Psoas muscle (tissue), 8 donors: Measurements from ENCODE around the gene GPR107. TPM values are rescaled to one million over a fixed set of nuclear protein-coding genes. Genes with fewer than 3 reads are reported as not detected.
A peak's percentile ranks its signal among the peaks of the same experiment; 100 is the strongest.

ENCODE experiments used
- ATAC-seq, 4 donors: fragments of 200-7000 bp; cut with Tn5 transposase; one replicate each; pipeline ENCODE4 v1.9.1; 2020; ENCODE audit warnings: moderate library complexity in 3 of 4, mild to moderate bottlenecking in 2 of 4
- DNase-seq, 2 donors: peaks; one replicate each; pipeline ENCODE4 v3.0.0-alpha.2; 2020
- H3K27ac ChIP-seq: fragments of 200-600 bp; one replicate; pipeline ENCODE4 v1.8.0; 2022
- H3K27me3 ChIP-seq, 3 donors: fragments of 200-600 bp in 1 of 3; one replicate each; pipeline versions ENCODE4 v1.6.1 to v1.8.0; 2013 to 2022; ENCODE audit warnings: low read length in 2 of 3, mild to moderate bottlenecking in 2 of 3, moderate library complexity in 1 of 3; ENCODE audit not compliant: insufficient read depth in 3 of 3
- H3K36me3 ChIP-seq, 2 donors: fragments of 200-600 bp in 1 of 2; one replicate each; pipeline versions ENCODE4 v1.6.1 to v1.8.0; 2013 to 2022; ENCODE audit warnings: low read depth in 1 of 2, mild to moderate bottlenecking in 1 of 2, moderate library complexity in 1 of 2; ENCODE audit not compliant: insufficient read depth in 1 of 2
- H3K4me1 ChIP-seq: fragments of 200-600 bp; one replicate; pipeline ENCODE4 v1.8.0; 2022
- H3K4me3 ChIP-seq: fragments of 200-600 bp; one replicate; pipeline ENCODE4 v1.8.0; 2022; ENCODE audit warnings: mild to moderate bottlenecking
- H3K9me3 ChIP-seq: fragments of 200-600 bp; one replicate; pipeline ENCODE4 v1.8.0; 2022
- CTCF ChIP-seq: fragments of 200-600 bp; IDR thresholded peaks from one replicate; pipeline ENCODE4 v1.8.0; 2022; ENCODE audit warnings: antibody characterized with exemption
- WGBS, 3 donors: extraction: QIAGEN DNeasy Blood & Tissue Kit; methylation state at CpG; one replicate each; pipeline versions ENCODE4 v1.1.6 to v1.1.7; 2013; 5-methylcytosine and 5-hydroxymethylcytosine counted together
- intact Hi-C, 2 donors: fragments of 100-400 bp; cut with DNase I; formaldehyde crosslinking; loops; one replicate each; pipeline versions ENCODE4 v1.11.0 to v1.14.2; 2022
- polyA plus RNA-seq, 3 donors: library from polyadenylated mRNA; stranded (reverse); fragments of 200-250 nt; gene quantifications; one replicate each; pipeline ENCODE4 v1.2.3, GENCODE V29; 2013
- total RNA-seq, 4 donors: library from RNA; stranded (reverse); fragmentation: NEBNext Ultra II Directional in 2 of 4; extraction: Animal tissue kit (Norgen Biotek cat#: 25700) in 2 of 4; gene quantifications; one replicate each; pipeline versions ENCODE4 v1.2.1 to v1.2.4, GENCODE V29; 2021 to 2023
- donor health status: healthy with polysubstance abuse.
- donor health status: DM: no; HTN: no; CAD: no; lungs with moderate emphysema.
- donor health status: Bipolar disorder and iron deficiency.
- donor health status: healthy.
- donor health status: DM: yes; HTN: yes; CAD: no.
- donor health status: DM: no; HTN: no; CAD: no.
- donor health status: DM: no; HTN: no; CAD: no.
- donor health status: DM: yes; HTN: yes; CAD: no.

GPR107 gene
- total and polyA plus RNA-seq, 7 donors: 8.9 to 28.1 (median 19.9) TPM

GRCh38 chr9:130060296-130060695, 6.6 kb downstream of the GPR107 start:
- Histone ChIP-seq H3K9me3 (no peaks in the 10 kb centered on the region), H3K27ac (no peak overlapping the region), H3K4me1 (no peaks in the 10 kb centered on the region), H3K36me3 (peaks cover 0 to 15% of the 10 kb centered on the region in 2 donors), H3K27me3 (no peaks in the 10 kb centered on the region), H3K4me3 (no peak overlapping the region)
- WGBS, 3 donors: 76 to 80% (median 79%) methylated on average over 7 of the region's 7 CpGs
- intact Hi-C loops: no loop called here
- no peak for DNase-seq
- TF ChIP-seq CTCF: no peak
- ATAC-seq: no peak

GRCh38 chr9:130062750-130063149, 9.0 kb downstream of the GPR107 start:
- no peak overlapping the region for H3K4me3 ChIP-seq
- peaks cover 7% of the 10 kb centered on the region for H3K4me1 ChIP-seq
- no peaks in the 10 kb centered on the region for H3K9me3 ChIP-seq
- H3K27me3 ChIP-seq: no peaks in the 10 kb centered on the region
- WGBS, 3 donors: 66 to 88% (median 72%) methylated on average over 2 of the region's 2 CpGs
- TF ChIP-seq CTCF: no peak
- no peak overlapping the region for H3K27ac ChIP-seq
- ATAC-seq (no peak), DNase-seq (no peak)
- intact Hi-C loops: no loop called here
- peaks cover 0 to 13% of the 10 kb centered on the region in 2 donors for H3K36me3 ChIP-seq

- Histone ChIP-seq H3K27ac (no peak overlapping the region), H3K27me3 (no peaks in the 10 kb centered on the region), H3K4me3 (no peak overlapping the region), H3K9me3 (no peaks in the 10 kb centered on the region), H3K36me3 (no peaks in the 10 kb centered on the region), H3K4me1 (peaks cover 15% of the 10 kb centered on the region)
- TF ChIP-seq CTCF: no peak
- ATAC-seq (no peak), DNase-seq (no peak)
- intact Hi-C loops: no loop called here
- 88 to 94% (median 92%) methylated on average over 4 of the region's 4 CpGs for WGBS, 3 donors
These were observed 10.9 kb downstream of the GPR107 start for GRCh38 chr9:130064621-130065020.

- H3K4me1 ChIP-seq: peaks cover 15% of the 10 kb centered on the region
- H3K9me3 ChIP-seq: no peaks in the 10 kb centered on the region
- TF ChIP-seq CTCF: no peak
- H3K4me3 ChIP-seq: no peak overlapping the region
- no peaks in the 10 kb centered on the region for H3K36me3 ChIP-seq
- intact Hi-C loops: no loop called here
- ATAC-seq (peak in 1 of 4 donors; percentile 29), DNase-seq (no peak)
- WGBS, 3 donors: 73 to 79% (median 78%) methylated on average over 1 of the region's 1 CpG
- no peak overlapping the region for H3K27ac ChIP-seq
- no peaks in the 10 kb centered on the region for H3K27me3 ChIP-seq
These were observed 15.3 kb downstream of the GPR107 start for GRCh38 chr9:130069048-130069447.

GRCh38 chr9:130072515-130073235, 19.0 kb downstream of the GPR107 start:
- peaks cover 7 to 23% of the 10 kb centered on the region in 2 donors for H3K36me3 ChIP-seq
- H3K27ac ChIP-seq: no peak overlapping the region
- H3K4me1 ChIP-seq: peaks cover 8% of the 10 kb centered on the region
- TF ChIP-seq CTCF: no peak
- no peak overlapping the region for H3K4me3 ChIP-seq
- DNase-seq (no peak), ATAC-seq (no peak)
- no peaks in the 10 kb centered on the region for H3K27me3 ChIP-seq
- intact Hi-C loops: no loop called here
- WGBS, 3 donors: 82 to 86% (median 86%) methylated on average over 9 of the region's 9 CpGs
- H3K9me3 ChIP-seq: no peaks in the 10 kb centered on the region
